Hematopoietic multipotent progenitor cell treated with erythropoietin and hydrocortisone succinate and interleukin-3 and kit ligand, for 15 days (in vitro differentiated cells): ENCODE data around the gene PCSK5.
"Not testable (repeated sequence)": the region's sequence is repeated elsewhere in the genome, so short reads cannot be mapped to it uniquely, and the experiment has no call there.

Experiments used
- DNase-seq: peaks from one replicate; pipeline ENCODE4 v3.0.0-alpha.2; 2015; ENCODE audit warnings: low spot score

The PCSK5 gene

DNA sequence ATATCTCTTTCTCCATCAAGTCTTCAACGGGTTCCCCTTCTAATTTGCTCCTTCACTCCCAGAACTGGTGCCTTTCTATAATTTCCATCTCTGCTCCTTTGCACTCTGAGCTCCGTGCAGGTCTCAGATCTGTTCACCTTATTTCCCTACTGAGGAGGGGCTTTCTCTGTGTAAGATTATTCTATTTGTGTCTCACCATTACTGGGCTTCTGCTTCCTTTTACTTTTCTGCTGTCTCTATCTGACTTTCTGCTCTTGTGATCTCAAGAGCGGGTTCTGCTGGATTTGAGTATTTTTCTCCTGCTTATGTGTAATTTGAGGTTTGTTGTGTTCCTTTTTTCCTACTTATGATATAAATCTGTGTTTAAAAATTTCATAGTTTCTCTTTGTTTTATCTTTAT lies 117.5 kb downstream of the PCSK5 start:
- DNase-seq, result no peak

DNA sequence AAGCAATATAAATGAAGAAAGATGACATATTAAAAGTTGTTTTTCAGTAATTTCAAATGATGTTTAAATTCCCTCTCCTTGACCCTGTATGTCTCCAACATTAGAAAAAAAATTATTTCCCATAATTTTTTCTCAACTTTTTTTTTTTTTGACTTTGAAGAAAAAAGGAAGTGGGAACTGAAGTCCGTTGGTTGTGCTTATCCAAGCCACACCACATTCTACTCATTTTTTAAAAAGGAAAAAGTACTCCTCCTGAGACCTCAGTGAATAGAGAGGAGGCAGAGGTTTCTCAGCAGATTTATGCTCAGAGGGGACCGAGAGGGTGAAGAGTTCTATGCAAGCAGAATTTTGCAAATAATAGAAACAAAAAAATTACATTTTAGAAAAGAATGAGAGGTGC lies 123.3 kb downstream of the PCSK5 start:
- no peak for DNase-seq

- DNase-seq, result no peak
These were observed 127.8 kb downstream of the PCSK5 start for GRCh38 chr9:76018235-76018634.

GRCh38 chr9:76018761-76019160 lies 128.3 kb downstream of the PCSK5 start:
- DNase-seq, result no peak

- no peak for DNase-seq
These were observed 130.2 kb downstream of the PCSK5 start for GRCh38 chr9:76020652-76021051.

DNA sequence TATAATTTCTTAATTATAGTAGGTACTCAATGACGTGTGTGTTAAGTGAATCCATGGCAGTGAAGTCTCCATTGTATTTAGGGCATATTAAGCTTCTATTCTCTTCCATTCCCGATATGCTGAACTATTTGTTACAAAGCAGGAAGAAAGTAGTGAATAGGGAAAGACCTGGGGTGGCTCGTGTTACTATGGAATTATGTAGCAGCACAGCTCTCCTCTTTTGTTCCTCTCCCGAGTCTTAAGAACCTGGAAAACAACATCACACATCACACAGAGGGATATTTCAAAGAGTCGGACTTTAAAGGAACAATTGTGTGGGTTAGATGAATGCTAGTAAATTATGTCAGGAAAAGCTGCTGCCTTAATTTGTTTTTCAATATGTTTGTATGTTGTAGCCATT lies 131.8 kb downstream of the PCSK5 start:
- DNase-seq, result no peak

DNA sequence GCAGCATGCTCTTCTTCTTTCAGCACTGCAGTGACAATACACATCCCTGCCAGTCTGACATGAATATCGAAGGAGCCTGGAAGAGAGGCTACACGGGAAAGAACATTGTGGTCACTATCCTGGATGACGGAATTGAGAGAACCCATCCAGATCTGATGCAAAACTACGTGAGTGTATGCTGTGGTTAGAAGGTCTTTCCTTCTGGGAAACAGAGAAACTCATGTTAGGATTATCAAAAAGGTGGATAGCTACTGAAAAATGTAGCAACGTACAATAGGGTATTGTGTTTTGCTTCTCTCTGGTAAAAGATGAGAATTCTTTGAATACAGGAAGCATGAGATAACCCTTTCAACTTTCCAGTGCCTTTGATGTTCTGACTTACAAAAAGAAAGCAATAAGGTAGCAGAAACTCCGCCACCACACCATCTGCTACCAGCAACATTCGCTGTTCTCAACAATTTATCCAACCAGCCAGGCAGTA lies 133.3 kb downstream of the PCSK5 start:
- no peak for DNase-seq

DNA sequence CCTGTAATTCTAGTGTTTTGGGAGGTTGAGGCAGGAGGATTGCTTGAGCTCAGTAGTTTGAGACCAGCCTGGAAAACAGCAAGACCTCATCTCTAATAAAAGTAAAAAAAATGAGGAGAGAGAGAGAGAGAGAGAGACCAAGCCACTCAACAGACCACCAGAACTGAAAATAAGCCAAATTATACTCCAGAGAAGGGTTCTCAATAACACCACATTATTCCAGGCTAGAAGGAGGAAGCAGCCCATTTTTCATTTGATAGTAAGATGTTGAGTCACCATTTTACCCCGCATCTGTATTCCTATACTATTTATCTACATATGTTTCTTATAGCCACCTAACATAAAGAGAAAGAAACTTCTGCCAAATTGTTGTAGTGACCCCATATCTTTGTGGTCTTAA lies 134.8 kb downstream of the PCSK5 start:
- DNase-seq, result no peak

- no peak for DNase-seq
These were observed 136.3 kb downstream of the PCSK5 start for GRCh38 chr9:76026796-76027195.

DNA sequence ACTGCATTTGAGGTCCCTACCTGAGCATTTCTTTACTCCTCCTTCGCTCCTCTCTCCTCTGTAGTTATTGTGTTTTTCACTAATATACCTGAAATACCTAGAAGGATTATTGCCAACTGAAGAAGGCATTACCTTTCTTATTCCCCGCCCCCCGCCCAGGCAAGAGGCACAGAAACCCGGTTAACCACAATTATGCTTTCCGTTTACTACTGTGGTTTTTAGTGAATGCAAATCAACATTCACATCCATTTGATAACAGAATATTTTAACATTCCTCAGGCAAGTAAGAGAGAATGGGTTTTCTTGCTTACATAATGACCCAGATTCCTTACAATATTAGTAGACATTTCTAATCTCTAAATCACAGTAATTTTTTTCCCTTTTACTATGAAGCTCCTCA lies 136.9 kb downstream of the PCSK5 start:
- no peak for DNase-seq

DNA sequence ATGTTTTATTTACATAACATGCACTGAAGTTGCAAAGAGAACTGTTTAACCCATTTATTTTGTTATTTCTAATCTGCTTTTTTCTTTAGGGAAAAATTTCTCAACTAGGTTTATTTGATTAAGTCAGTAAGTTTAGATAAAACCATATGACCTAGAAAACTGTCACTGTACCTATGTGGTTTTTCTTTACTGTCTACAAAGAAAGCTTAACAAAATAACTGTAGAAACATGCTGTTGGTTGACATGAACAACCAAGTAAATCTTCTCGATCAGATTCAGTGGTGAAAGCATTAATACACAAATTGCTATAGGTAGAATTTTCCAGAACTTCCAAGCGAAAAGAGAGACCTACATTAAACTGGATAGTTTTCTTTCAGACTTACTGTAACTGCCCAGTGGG lies 137.4 kb downstream of the PCSK5 start:
- no peak for DNase-seq

GRCh38 chr9:76032038-76032796 lies 141.7 kb downstream of the PCSK5 start:
- no peak for DNase-seq

GRCh38 chr9:76032797-76033373 lies 142.4 kb downstream of the PCSK5 start:
- DNase-seq, result no peak

- no peak for DNase-seq
These were observed 143.6 kb downstream of the PCSK5 start for GRCh38 chr9:76034049-76034448.

GRCh38 chr9:76036762-76037161 lies 146.3 kb downstream of the PCSK5 start:
- DNase-seq, result no peak

DNA sequence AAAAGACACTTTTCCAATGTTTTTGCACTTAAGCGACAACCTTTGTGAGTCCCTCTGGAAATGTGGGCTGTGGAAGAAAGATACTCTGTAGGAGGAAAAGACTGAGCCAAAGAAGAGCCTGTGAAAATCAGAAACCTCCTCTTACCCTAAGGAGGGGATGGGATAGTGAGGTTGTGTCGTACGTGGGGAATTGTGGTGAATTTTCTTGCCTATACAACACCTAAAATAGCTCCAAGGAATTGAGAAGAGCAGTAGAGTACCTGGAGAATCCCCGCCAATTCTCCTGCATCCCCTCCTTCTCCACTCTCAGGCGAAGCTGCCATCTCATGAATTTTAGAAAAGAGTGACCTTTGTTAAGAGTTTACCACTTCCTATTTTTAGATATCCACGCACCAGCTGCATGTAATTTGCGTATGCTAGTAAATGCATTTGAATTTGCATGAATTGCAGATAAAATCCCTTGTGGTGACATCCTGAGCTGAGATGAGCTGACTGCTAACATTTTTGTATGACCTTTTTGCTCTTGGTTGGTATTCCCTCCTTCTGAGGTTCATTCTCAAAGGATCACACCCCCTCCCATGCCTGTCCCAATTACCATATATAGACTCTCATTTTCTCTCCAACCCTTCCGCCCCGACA lies 147.2 kb downstream of the PCSK5 start:
- DNase-seq, result no peak

GRCh38 chr9:76038431-76038830 lies 148.0 kb downstream of the PCSK5 start:
- no peak for DNase-seq

- no peak for DNase-seq
These were observed 153.9 kb downstream of the PCSK5 start for GRCh38 chr9:76044266-76044819.

DNA sequence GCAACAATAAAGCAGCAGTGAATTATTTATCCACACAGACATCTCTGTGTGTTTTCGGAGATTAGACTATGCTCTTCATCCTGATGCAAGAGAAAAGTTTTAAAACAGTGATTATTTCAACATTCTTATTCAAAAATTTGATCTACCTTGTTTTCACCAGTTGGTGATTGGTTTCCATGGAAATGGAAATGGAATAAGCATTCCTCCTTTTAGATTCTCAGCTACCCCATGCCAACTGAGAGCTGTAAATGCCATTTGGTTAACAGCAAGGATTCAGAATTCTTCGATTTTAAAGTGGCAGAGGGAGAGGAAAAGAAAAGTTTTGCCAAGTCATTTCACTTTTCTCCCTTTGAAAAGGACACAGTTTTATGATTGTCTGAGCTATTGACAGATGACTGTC lies 154.7 kb downstream of the PCSK5 start:
- DNase-seq, result no peak

- DNase-seq, result no peak
These were observed 158.9 kb downstream of the PCSK5 start for GRCh38 chr9:76049341-76049740.

DNA sequence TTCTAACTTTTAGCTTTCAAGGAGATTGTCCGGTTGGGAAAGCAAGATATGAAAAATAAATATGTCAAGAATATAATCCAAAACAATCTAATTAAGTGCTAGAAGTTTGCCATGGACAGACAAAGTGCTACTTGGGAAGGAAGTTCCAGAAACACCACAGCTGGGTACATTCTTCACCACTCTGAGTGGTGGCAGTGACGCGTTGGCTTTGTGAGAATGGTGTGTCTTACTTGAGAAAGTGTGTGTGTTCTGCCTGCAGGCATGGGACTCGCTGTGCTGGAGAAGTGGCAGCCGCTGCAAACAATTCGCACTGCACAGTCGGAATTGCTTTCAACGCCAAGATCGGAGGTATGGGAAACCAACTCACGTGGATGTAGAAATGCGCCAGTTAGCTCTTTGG lies 177.2 kb downstream of the PCSK5 start:
- no peak for DNase-seq

DNA sequence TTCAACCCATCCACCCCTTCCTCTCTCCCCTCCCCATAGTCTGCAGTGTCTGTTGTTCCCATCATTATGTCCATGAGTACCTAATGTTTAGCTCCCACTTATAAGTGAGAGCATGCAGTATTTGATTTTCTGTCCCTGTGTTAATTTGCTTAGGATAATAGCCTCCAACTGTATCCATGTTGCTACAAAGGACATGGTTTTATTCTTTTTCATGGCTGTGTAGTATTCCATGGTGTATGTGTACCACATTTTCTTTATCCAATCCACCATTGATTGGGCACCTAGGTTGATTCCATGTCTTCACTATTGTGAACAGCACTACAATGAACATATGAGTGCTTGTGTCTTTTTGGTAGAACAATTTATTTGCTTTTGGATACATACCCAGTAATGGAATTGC lies 187.1 kb downstream of the PCSK5 start:
- no peak for DNase-seq

GRCh38 chr9:76081281-76081680 lies 190.8 kb downstream of the PCSK5 start:
- DNase-seq, result not testable (repeated sequence)
